NB4 (cell line): ENCODE measurements around the gene SMYD5.

Source experiments
- DNase-seq: peaks from one replicate; pipeline ENCODE4 v3.0.0; 2010; ENCODE audit warnings: low read depth
- H3K4me3 ChIP-seq: one replicate; pipeline ENCODE4 v1.5.1; 2011; ENCODE audit warnings: mild to moderate bottlenecking, low read depth, low read length, moderate library complexity
- CTCF ChIP-seq: IDR thresholded peaks from one replicate; pipeline ENCODE4 v1.5.1; 2012; ENCODE audit warnings: low read depth, low read length
- MYC ChIP-seq: IDR thresholded peaks from 2 replicates; pipeline ENCODE4 v1.6.1; 2011; ENCODE audit warnings: low read depth, low read length
- POLR2A ChIP-seq: IDR thresholded peaks from 2 replicates; pipeline ENCODE4 v1.6.1; 2011; ENCODE audit warnings: mild to moderate bottlenecking; ENCODE audit not compliant: insufficient read length; ENCODE audit errors: extremely low read depth
- TF ChIP-seq, protein P1 (sequence below): IDR thresholded peaks from 2 replicates; pipeline ENCODE4 v1.6.1; 2011; ENCODE audit warnings: low read depth, low read length

The SMYD5 gene

DNA sequence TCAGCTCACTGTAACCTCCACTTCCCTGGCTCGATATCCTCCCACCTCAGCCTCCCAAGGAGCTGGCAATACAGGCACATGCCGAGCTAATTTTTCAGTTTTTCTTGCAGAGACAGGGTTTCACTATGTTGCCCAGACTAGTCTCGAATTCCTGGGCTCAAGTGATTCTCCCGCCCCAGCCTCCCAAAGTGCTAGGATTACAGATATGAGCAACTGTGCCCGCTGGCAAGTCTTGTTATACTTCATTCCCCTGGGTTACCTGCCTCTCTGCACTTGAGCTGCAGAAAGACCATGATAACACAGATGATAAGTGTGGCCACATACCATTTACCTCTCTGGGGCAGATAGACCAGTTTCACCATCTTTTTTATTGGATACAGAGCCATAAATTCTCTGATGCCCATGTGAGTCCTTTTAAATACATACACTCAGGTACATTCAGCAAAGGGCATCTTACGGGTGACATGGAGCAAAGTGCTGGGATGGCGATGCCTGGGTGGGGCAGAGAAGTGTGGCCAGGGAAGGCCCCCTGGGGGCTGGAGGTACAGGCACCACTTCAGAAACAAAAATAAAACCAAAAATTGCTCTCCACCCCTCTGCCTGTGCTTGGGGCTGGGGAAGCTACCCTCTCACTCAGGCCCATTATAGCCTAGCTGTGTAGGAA lies 40.4 kb downstream of the SMYD5 start:
- no peak for TF ChIP-seq MYC
- TF ChIP-seq, protein P1, sequence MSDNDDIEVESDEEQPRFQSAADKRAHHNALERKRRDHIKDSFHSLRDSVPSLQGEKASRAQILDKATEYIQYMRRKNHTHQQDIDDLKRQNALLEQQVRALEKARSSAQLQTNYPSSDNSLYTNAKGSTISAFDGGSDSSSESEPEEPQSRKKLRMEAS = no peak
- peak; percentile 11 for TF ChIP-seq POLR2A
- no peak for DNase-seq
- no peak overlapping the region for H3K4me3 ChIP-seq

- H3K4me3 ChIP-seq = no peak overlapping the region
- TF ChIP-seq POLR2A (no peak), MYC (no peak), CTCF (no peak)
- TF ChIP-seq, protein P1 = no peak
- peak; percentile 45 for DNase-seq
Measured at GRCh38 chr2:73255007-73255644, 41.1 kb downstream of the SMYD5 start.

DNA sequence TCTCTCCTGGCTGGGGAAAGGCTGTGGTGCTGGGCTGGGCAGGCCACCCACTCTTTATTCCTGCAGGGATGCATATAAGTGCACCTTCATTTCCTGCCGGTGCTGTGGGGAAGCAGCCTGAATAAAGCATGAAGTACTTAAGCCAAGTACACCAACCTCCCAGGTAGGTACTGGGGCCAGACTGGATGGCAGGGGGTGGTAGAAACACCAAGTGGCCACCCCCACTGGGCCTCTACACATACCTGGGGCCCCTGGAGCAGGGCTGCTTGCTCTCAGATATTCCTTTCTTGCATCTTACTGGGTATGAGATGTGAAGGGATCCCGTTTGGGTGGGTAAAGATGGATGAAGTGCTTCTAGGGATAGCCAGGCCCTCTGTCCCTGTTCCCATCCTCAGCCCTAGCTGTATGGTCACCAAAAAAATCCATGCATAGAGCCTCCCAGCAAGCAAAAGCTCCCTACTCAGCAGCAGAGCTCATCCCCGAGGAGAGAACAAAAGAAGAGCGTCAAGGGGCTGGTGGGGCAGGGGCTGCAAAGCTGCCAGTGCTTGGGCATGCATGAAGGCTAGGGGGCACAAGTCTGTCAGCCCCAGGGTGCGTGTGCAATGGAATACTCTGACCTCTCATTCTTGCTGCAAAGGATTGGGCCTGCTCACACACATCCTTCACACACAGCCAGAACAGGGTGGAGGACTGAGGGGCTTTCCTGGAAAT lies 42.0 kb downstream of the SMYD5 start:
- TF ChIP-seq, protein P1 = no peak
- TF ChIP-seq POLR2A = no peak
- no peak for TF ChIP-seq CTCF
- no peak for TF ChIP-seq MYC
- no peak for DNase-seq
- no peak overlapping the region for H3K4me3 ChIP-seq

DNA sequence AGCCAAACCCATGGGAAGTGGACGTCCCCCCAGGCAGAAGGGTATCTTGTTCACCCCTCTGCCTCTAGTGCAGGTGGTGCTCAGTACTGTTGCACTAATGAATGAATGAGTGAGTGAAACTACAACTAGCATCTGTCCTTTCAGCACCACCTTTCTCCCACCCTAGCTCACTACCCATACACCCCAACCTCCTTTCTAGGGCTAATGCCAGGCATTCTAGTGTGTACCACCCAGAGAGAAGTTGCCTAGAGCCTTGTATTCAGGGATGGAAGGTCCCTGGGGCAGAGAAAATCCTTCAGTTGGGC lies 42.5 kb downstream of the SMYD5 start:
- DNase-seq = no peak
- no peak for TF ChIP-seq CTCF
- TF ChIP-seq, protein P1 = no peak
- TF ChIP-seq POLR2A = no peak
- no peak for TF ChIP-seq MYC
- H3K4me3 ChIP-seq = no peak overlapping the region

GRCh38 chr2:73257021-73257420 lies 43.0 kb downstream of the SMYD5 start:
- DNase-seq = no peak
- no peak for TF ChIP-seq POLR2A
- no peak for TF ChIP-seq CTCF
- TF ChIP-seq, protein P1 = no peak
- TF ChIP-seq MYC = no peak
- no peak overlapping the region for H3K4me3 ChIP-seq
